Stimulated activated CD4-positive, alpha-beta T cell treated with anti-CD3 and anti-CD28 coated beads, Interleukin-1b, Interleukin-23, amount 100 ng/mL, for 1 hour (primary cell): Measurements from ENCODE around the gene EEPD1.
"Not testable (repeated sequence)": the region's sequence is repeated elsewhere in the genome, so short reads cannot be mapped to it uniquely, and the experiment has no call there.

Experiments
- DNase-seq, 2 donors: peaks; one replicate each; pipeline ENCODE4 v3.0.0-alpha.2; 2020; ENCODE audit warnings: low read depth in 2 of 2

The EEPD1 gene

DNA sequence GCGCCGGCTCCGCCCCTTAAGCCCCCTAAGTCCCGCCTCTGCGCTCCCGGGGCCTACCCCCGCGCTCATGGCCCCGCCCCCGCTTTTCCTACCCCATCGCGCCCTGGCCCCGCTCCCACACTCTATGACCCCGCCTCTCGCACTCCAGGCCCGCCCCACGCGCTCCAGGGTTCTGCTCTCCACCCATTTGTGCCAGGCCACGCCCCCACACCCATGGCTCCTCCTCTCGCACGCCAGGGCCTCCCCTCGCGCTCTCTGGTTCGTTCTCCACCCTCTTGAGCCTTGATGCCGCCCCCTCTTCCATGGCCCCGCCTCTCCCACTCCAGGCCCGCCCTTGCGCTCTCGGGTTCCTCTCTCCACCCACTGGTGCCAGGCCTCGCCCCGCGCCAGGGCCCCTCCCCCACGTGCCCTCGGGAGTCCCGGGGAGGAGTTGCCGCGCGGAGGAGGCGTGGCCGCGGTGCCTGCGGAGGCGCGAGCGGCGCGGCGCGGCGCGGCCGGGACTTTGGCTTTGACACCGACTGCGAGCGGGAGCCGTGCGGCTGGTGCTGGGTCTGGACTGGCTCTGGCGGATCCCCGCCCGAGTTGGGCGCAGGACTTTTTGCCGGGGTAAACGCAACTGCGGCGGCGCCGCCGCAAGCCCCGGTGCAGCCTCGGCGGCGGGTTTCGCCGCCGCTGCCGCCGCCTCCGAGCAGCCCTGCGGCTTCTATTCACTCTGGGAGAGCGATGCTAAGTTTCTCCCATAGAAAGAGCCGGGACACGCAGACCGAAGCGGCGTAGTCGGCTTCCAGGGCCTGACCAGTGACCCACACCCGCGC, at the start of gene EEPD1:
Gene EEPD1 (plus strand): TSS at position 499 of the 815 bp plus-strand sequence. CDS start 1,071 bp downstream, outside the sequence.
- DNase-seq = peak; percentile 99 to 100

DNA sequence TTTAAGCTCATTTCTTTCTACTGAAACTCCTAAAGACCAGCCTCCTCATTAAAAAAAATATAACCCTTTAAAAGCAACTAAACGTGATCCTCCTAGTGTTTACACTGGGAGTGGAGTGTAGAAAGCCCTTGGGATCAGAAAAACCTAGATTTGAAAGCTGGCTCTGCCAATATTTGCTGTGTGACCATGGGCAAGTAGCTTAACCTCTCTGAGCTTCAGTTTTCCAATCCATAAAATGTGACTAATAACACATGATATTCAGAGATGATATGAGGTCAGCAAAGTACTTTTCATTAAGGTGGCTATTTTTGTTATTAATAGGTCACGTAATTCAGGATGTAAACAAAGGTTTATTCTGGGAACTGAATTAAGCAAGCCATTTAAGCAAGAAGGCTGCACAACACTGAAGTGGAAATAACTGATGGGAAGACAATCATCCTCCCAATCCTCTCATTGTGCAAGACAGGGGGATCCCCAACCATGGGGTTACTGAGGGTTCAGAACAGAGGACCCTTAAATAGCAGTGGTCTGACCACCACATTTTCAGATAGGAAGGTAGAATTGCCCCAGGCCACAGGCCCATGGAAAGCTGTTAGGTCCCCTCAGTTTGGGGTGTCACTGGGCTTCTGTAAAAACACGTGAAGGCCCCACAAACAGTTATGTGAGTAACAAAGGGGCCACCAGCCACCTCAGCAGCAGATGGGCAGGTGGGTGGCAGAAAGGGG, 49.1 kb upstream of the EEPD1 start:
- no peak for DNase-seq

DNA sequence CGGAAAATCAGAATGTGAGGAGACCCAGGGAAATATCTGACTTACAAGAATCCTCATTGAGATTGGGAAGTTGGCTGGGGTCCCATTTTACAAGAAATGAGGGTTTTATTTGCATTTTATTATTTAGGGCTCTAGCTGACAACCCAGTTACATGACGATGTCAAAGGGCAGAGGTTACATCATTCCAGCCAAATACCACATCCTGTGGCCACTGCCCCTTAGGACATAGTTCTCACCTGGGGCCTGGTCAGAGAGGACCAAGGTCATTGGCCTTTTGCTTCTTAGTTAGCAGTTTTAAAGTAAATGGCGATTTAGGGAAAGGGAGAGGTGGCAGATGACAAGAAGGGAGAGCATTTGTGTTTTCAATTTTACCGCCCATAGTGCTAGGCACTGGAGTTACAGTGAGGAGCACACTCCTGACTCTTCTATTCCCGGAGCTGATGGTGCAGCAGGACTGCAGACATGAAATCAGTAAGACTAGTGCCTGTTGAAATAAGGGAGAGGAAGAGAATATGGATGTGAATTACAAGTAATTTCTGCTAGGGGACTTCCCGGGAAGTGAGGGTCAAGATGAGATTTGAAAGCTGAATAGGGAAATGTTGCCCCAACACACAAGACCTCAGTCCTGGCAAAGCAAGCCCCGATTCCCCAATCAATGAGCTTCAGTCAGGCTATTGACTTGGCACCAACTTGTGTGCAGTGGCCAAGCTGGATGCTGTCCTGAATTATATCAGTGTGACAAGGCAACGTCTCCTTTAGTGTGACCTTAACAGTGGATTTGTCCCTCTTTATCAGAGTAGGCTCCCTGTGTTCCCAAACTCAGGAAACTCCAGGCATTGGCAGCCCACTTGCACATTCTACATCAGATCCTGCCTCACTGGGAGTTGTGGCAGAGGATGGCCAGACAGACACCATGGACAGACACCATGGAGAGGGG, 45.8 kb upstream of the EEPD1 start:
- not testable (repeated sequence) for DNase-seq

DNA sequence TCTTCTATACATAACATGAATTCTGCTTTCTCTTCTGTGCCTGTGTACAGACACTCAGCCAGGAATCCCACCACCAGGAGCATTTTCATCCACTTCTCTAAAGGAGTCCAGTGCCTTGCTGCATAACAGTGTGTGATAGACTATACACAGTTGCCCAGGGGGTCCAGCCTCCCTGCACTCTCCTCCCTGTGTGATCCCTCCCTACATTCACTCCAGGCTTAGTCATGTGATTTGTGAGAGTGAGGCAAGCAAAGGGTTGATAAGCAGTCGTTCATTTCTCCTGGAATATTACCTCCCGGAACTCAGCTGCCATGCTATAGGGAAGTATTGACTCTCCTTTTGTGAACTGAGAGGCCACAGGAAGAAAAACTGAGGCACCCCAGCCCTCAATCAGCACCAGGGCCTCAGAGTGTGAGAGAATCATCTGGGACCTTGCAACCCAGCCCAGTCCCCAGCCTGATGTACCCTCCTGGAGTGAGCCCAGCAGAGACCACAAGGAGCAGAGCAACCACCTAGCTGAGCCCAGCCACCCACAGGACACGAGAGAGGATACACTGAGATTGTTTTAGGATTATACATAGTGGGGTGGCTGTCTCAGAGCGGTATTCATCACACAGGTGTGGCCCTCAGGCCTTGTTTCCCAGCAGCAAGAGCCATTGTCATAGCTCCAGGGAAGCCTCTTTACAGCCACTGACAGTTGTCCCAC, 45.0 kb upstream of the EEPD1 start:
- DNase-seq = no peak

DNA sequence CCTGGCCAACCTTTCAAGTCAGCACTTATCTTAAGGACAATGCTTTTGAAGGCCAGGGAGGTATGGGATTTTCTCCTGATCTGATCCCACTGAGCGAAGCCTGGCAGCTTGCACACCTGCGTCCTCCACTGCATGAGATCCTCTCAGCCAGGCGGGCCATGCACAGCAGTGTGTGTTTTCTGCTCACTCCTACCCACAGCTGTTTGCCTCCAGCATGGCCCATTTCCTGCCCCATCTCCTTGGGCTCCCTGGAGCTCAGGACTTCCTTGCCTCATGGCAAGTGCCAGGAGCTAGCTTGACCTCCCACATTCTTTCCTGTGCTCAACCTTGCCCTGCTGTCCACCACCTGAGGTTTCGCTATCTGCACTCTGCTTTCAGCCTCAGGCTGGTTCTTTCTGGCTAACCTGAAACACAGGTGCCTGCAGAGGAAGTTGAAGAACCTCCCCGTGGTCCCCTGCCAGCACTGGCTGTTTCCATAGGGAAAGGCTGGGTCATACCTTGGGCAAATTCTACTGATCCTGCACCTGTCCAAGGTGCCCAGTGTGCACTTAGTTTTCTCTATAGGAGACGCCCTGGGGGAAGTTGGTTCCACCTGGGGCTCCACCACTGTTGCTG, 43.9 kb upstream of the EEPD1 start:
- no peak for DNase-seq

DNA sequence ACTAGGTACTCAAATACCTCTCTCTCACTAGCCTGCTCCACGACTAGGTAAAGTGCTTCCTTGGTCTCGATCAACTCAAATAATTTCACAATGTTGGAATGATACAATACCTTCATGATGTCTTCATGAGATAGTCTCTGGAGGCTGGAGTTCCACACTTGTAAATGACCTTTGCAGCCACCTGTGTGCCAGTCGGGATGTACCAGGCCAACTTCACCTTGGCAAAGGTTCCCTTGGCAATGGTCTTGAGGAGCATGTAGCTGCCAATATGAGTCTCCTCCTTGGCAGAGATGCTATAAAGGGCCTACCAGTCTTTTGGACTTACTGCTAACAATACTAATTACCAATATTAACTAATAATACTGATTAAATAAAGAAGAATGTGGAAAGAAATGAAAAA, 42.5 kb upstream of the EEPD1 start:
- no peak for DNase-seq

DNA sequence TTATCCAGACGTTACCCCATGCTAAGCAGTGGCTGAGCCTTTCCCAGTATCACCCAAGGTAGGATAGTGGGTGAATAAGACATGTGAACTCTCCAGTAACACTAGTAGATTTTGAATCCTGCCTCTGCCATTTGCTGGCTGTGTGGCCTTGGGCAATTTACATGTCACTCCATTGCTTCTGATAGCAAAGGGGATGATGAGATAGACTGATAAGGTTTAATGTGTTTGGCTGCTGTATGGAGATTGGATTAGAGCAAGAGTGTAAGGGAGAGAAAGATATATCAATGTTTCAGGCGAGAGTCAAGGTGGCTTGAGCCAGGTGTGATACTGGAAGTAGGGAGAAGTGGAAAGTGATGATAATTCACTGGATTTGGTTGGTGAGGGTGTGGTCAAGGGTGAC, 40.1 kb upstream of the EEPD1 start:
- DNase-seq = no peak

DNA sequence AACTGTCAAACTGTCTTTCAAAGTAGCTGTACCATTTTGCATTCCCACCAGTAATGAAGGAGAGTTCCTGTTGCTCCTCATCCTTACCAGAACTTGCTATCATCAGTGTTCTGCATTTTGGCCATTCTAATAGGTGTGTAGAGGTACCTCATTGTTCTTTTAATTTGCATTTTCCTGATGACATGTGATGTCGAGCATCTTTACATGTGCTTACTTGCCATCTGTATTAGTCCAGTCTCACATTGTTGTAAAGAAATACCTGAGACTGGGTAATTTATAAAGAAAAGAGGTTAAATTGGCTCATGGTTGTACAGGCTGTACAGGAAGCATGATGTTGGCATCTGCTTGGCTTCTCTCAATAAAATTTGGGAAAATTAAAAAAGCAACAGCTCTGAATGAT, 38.7 kb upstream of the EEPD1 start:
- DNase-seq = no peak

DNA sequence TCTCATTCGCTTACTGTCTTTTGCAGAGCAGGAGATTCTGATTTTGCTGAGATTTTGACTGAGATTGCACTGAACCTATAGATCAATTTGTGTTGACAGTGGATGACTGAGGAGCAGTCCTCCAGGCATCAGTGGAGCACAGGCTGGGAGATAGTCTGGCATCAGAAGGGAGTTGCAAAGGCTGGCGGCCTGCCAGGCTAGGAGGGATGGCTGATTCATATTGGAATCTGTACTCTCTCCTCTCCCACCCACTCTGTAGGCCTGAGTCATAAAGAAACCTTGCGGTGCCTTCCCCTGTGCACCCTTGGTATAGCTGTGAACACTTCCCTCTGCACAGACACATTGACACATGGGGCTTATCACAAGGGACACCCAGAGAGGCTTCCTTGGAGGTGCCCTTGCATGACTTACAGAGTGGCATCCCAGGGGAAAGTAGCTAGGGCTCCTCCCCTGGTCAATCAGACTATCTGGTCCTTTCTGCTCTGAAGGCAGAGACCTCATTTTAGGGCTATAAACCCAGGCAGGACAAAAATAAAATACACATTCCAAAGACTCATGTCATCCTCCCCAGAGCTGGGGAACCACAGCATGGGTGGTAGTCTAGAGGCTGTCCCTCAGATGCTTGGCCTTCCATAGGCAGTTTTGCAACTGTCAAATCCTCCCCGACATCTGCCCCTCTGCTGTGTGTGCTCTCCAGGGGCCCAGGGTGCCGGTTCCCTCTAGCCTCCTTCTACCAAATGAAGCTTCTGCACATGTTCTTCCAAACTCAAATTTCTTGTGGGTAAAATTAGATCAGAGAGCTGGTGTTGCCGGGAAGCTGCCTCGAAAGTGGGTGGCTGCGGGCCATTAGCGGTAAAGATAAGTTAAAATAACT, 37.4 kb upstream of the EEPD1 start:
- peak in 1 of 2 donors; percentile 63 for DNase-seq

DNA sequence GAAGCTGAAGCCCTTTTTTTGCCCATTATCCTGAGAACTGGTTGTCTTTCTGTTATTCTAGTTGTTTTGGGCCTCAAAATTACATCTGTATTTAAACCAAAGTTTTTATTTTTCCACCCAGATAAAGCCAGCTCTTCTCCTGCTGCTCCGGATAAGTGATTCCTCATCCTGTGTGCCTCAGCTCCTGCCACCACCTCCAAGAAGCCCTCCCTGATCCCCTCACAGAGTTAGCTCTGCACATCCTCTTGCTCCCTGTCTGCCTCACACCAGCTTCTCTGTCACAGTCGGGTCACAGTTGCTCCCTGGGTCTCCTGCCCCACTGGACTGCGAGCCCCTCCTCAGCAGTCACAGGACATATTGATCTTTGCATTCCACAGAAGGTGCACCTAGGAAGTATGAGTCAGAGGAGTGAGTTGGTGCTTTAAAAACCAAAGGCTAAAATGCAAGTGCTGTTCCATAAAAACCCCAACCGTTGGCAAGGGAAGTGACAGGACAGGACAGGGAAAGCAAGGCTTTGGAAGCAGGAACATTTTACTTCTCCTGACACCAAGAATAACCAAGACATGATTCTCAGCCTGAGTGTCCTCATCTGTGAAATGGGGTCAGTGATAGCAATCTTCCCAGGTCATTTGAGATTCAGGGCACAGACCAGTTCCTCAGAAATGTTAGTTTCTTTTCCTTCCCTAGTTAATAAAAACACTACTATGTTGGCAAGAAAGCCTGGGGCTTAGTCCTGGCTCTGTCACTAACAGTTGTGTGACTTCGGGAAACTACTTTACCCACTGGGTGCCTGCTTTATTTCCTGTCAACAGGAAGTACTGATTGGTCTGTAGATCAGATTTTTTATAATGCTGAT, 36.5 kb upstream of the EEPD1 start:
- DNase-seq = no peak

DNA sequence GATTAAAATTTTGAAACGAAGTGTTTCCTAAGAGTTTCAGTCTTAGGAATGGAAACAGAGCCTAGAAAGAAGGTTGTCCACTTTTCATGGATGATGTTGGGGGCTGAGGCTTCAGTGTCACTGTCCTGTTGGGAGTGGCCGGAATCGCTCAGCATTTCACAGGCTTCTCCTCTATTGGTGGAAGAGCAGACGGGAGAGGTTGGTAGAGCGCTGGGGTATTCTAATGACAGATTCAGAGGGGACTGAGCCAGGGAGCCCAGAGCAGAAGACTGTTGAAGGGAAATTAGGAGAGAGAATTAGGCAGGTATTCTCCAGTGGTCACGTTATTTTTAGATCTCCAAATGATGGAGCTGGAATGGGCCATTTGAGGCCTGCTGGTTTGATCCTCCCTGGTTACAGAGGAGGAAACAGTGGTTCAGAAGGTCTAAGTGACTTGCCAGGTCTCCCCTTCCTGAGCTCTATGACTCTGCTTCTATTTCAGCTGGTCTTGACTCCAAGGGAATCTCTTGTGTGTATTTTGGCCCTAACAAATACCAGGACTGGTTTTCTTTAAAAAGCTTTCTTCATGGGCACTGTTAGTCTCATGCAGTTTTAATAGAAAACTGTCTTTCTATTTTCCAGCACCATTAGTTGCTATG, 35.7 kb upstream of the EEPD1 start:
- no peak for DNase-seq

DNA sequence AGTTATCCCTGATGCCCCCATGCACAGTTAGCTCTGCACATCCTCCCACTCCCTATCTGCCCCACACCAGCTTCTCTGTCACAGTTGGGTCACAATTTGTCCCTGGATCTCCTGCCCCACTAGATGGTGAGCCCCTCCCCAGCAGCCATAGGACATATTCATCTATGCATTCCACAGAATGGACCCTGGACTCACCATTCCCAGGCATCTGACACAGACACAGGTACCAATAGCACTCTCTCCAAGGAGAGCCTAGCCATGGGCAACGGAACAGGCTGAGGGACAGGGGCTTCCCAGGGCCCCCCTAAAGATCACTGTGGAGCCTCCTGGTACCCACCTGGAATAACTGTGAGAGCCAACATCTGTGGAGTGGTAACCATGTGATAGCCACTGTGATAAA, 34.7 kb upstream of the EEPD1 start:
- no peak for DNase-seq

DNA sequence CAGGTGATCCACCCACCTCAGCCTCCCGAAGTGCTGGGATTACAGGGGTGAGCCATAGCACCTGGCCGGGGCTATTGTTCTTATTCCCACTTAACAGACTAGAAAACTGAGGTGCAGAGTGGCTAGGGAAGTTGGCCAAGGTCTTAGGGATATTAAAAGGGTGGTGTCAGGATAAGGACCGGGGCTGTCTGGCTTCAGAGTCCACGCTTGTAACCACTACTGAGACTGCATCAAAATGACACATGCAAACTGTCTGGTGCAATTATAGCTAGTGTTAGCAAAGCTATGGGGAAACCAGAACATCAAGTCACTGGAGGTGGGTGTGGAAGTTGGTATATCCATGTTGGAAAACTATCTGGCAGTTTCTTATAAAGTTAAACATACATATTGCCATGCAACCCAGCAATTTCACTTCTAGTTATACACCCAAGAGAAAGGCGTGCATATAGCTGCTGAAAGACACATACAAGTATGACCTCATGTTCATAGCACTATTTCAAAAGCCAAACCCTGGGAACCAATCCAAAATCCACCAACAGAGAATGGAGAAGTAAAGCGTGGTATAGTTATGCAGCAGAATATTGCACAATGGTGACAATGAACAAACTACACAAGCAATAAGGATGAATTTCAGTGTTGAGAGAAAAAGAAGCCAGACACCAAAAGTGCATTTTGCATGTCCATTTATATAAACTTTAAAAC, 33.9 kb upstream of the EEPD1 start:
- no peak for DNase-seq

DNA sequence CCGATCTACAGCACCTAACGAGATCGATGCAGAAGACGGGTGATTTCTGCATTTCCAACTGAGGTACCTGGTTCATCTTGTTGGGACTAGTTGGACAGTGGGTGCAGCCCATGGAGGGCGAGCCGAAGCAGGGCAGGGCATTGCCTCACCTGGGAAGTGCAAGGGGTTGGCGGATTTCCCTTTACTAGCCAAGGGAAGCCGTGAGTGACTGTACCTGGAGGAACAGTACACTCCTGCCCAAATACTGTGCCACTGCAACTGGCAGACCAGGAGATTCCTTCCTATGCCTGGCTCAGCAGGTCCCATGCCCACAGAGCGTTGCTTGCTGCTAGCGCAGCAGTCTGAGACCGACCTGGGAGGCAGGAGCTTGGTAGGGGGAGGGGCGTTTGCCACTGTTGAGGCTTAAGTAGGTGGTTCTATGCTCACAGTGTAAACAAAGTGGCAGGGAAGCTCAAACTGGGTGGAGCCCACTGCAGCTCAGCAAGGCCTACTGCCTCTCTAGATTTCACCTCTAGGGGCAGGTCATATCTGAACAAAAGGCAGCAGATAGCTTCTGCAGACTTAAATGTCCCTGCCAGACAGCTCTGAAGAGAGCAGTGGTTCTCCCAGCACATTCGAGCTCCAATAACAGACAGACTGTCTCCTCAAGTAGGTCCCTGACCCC, 32.9 kb upstream of the EEPD1 start:
- not testable (repeated sequence) for DNase-seq

DNA sequence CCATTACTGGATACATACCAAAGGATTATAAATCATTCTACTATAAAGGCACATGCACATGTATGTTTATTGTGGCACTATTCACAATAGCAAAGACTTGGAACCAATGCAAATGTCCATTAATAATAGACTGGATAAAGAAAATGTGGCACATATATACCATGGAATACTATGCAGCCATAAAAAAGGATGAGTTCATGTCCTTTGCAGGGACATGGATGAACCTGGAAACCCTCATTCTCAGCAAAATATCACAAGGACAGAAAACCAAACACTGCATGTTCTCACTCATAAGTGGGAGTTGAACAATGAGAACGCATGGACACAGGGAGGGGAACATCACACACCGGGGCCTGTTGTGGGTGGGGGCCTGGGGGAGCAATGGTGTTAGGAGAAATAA, 27.4 kb upstream of the EEPD1 start:
- not testable (repeated sequence) for DNase-seq

DNA sequence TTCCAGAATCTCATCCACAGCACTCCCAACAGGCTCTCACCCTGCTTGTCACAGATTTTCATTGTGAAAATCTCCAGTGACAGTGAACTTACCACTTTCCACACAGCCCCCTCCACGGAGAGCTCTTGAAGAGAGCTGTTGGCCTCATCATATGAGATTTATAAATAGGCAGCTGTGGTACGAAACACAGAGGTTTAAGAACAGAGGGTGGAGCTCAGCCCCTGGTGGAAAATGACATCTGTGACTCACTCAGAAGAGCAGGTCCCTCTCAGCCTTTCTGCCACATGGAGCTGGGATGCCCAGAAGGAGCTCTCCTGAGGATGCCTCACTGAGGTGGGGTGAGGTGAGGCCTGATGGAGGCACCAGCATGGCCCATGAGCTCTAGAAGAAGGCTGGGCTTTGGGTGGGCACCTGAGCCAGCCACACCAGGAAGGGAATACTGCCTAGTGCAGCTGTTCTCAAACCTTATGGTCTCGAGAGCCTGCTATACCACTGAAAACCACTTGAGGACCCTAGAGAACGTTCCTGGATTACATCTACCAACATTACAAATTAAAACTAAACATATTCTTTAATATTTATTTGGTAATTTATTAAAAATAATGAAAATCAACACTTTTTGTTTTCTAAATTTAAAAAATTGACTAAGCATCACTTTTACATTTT, 25.8 kb upstream of the EEPD1 start:
- no peak for DNase-seq
